ENCODE measurements around the gene FBXO45.

DNA sequence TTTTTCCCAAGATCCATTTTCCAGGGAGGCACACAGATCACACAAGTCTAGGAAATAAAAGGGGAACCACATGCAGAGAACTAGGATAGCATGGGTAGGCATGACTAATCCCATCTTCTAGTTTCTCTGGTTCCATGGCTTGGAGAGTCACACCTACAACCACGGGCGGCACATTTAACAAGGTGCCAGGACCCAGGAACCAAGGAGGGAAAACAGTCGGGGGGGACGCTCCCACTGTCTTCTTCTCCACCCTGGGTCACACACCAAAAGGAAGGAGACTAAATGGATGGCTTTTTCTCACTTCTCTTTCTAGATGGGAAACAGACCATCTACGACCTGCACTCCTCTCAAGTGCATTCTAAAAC, 48.8 kb upstream of the FBXO45 start:
- TF ChIP-seq, protein P1, sequence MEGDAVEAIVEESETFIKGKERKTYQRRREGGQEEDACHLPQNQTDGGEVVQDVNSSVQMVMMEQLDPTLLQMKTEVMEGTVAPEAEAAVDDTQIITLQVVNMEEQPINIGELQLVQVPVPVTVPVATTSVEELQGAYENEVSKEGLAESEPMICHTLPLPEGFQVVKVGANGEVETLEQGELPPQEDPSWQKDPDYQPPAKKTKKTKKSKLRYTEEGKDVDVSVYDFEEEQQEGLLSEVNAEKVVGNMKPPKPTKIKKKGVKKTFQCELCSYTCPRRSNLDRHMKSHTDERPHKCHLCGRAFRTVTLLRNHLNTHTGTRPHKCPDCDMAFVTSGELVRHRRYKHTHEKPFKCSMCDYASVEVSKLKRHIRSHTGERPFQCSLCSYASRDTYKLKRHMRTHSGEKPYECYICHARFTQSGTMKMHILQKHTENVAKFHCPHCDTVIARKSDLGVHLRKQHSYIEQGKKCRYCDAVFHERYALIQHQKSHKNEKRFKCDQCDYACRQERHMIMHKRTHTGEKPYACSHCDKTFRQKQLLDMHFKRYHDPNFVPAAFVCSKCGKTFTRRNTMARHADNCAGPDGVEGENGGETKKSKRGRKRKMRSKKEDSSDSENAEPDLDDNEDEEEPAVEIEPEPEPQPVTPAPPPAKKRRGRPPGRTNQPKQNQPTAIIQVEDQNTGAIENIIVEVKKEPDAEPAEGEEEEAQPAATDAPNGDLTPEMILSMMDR (conservative IDR thresholded peaks at IDR 0.05; ENCODE audit: low read length), result no peak
- TF ChIP-seq EZH2phosphoT487 (IDR thresholded peaks at IDR 0.05; ENCODE audit: borderline replicate concordance), result no peak
